ENCODE measurements around the gene C6orf136. TPM values are rescaled to one million over a fixed set of nuclear protein-coding genes. Genes with fewer than 3 reads are reported as not detected.

The C6orf136 gene
- total and polyA plus RNA-seq, 9 of the 15 experiments (the other 6 are each of a cell fraction or from before 2014, with no cell fraction given): 14.1 to 63.1 (median 18.4) TPM

GRCh38 chr6:30618270-30618797 is 28.6 kb upstream of the C6orf136 start:
- BruUV-seq (replicated peaks): no TSS peak
- H3K79me2 ChIP-seq (ENCODE audit: control insufficient read depth, insufficient read depth, low read length): peaks cover 63% of the 10 kb centered on the region
- no peaks in the 10 kb centered on the region for H3K9me3 ChIP-seq (replicated peaks; ENCODE audit: control insufficient read depth, insufficient read depth, low read depth, low read length)
- H3K9me1 ChIP-seq (ENCODE audit: control insufficient read depth, insufficient read depth, low read length): no peaks in the 10 kb centered on the region
- intact Hi-C loops (cut with micrococcal nuclease) (loop anchor here (5.0 kb wide), 1 partner anchor 209 kb away; no protein-coding TSS in a partner anchor), in situ Hi-C loops (cut with MboI) (no loop called here)
- POLR2A ChIA-PET: interaction anchor here (0.6 to 1.8 kb wide), 18 partner anchors 8 to 1531 kb away, joined by 3 to 8 read pairs (median 4); partner anchors contain the start of genes ATAT1, C6orf136 and NRM
- peak overlapping the region; percentile 92 to 99 for H3K9ac ChIP-seq (ENCODE audit: insufficient read depth in 1 of 2, low read depth in 2 of 2, low read length in 2 of 2)
- H3K4me2 ChIP-seq (ENCODE audit: insufficient read depth, low read length): peak overlapping the region; percentile 97
- DNase-seq (ENCODE audit: extremely low read depth in 1 of 4, low spot score in 3 of 4): peak in 2 of 4 experiments; percentile 46 to 48
- CTCF ChIA-PET (ENCODE audit: low intra/inter-chr PET ratio): no interaction called here
- FAIRE-seq: no peak
- no peak for ATAC-seq
- H3K36me3 ChIP-seq (ENCODE audit: control insufficient read depth, insufficient read depth, low read length): peaks cover 73% of the 10 kb centered on the region
- peak overlapping the region; percentile 99 for H3K27ac ChIP-seq (ENCODE audit: extremely low read depth, low read depth, low read length)
- peaks cover 4 to 17% of the 10 kb centered on the region in 2 experiments; a peak in 4 of 5 replicates for H3K4me1 ChIP-seq (replicated peaks in 1 of 2; ENCODE audit: control insufficient read depth in 2 of 2, insufficient read depth in 2 of 2, low read length in 2 of 2)
- H2AFZ ChIP-seq (ENCODE audit: low read depth, low read length): peak overlapping the region; percentile 97
- peaks cover 8% of the 10 kb centered on the region; the same call in 1 of the 2 replicates for H4K20me1 ChIP-seq (replicated peaks; ENCODE audit: control insufficient read depth, insufficient read depth, low read length)
- peak overlapping the region; percentile 61 for H3K4me3 ChIP-seq
- no peaks in the 10 kb centered on the region for H3K27me3 ChIP-seq (ENCODE audit: control insufficient read depth in 2 of 2, insufficient read depth in 2 of 2, low read length in 2 of 2)
- WGBS (ENCODE audit: insufficient coverage, low coverage, missing lambda C conversion rate): 0% methylated on average over 8 of the region's 8 CpGs
- no peak for TF ChIP-seq BHLHE40 (IDR thresholded peaks at IDR 0.05; ENCODE audit: low read length)
- TF ChIP-seq ZBTB49 (CRISPR knock-in tag; IDR thresholded peaks at IDR 0.05; ENCODE audit: borderline replicate concordance): no peak
- no peak for TF ChIP-seq ESRRB (CRISPR knock-in tag; IDR thresholded peaks at IDR 0.05; ENCODE audit: borderline replicate concordance)
- no peak for TF ChIP-seq THRA (IDR thresholded peaks at IDR 0.05)
- TF ChIP-seq EHMT2 (IDR thresholded peaks at IDR 0.05): no peak
- TF ChIP-seq BRF2 (IDR thresholded peaks at IDR 0.05; ENCODE audit: borderline replicate concordance, insufficient read depth, insufficient read length): no peak
- TF ChIP-seq NR2F6 (CRISPR knock-in tag; IDR thresholded peaks at IDR 0.05): no peak
- no peak for TF ChIP-seq KLF1 (tag; IDR thresholded peaks at IDR 0.05)
- peak; percentile 18; the same call in 1 of the 2 replicates for TF ChIP-seq ZBTB33 (CRISPR knock-in tag; IDR thresholded peaks at IDR 0.05)
- TF ChIP-seq STAT5A (IDR thresholded peaks at IDR 0.05; ENCODE audit: borderline replicate concordance, low read length): no peak
- TF ChIP-seq ZNF445 (CRISPR knock-in tag; IDR thresholded peaks at IDR 0.05; ENCODE audit: low read depth): no peak
- TF ChIP-seq ZNF785 (CRISPR knock-in tag; IDR thresholded peaks at IDR 0.05): no peak
- no peak for TF ChIP-seq SOX6 (IDR thresholded peaks at IDR 0.05)
- no peak for TF ChIP-seq ILK (tag; IDR thresholded peaks at IDR 0.05; ENCODE audit: borderline replicate concordance, low read depth)
- no peak for TF ChIP-seq CBFA2T2 (conservative IDR thresholded peaks at IDR 0.05)

Measured in K562 (cell line).